Measurements from ENCODE around the gene MARVELD1. TPM values are rescaled to one million over a fixed set of nuclear protein-coding genes. Genes with fewer than 3 reads are reported as not detected.

Gene MARVELD1
- polyA plus RNA-seq, 2 of the 4 experiments (the other 2 are of a cell fraction): 29.1 to 31.7 TPM

- FAIRE-seq (no peak), ATAC-seq (no peak), DNase-seq (ENCODE audit: low read depth in 1 of 2, low spot score in 1 of 2) (no peak)
- POLR2A ChIA-PET: no interaction called here
- CTCF ChIA-PET: interaction anchor here (0.7 to 7.5 kb wide), 11 partner anchors 9 to 281 kb away, joined by 3 to 75 read pairs (median 4); no protein-coding TSS in a partner anchor
- Histone ChIP-seq H3K4me1 (no peaks in the 10 kb centered on the region), H3K4me2 (no peak overlapping the region), H3K9me3 (no peaks in the 10 kb centered on the region), H3K4me3 (no peak overlapping the region), H3K27ac (no peak overlapping the region)
- TF ChIP-seq EHMT2 (IDR thresholded peaks at IDR 0.05; ENCODE audit: low read depth): no peak
- no peak for TF ChIP-seq KDM5A (IDR thresholded peaks at IDR 0.05)
- TF ChIP-seq EHF (CRISPR knock-in tag; IDR thresholded peaks at IDR 0.05): no peak
- no peak for TF ChIP-seq HMGXB4 (CRISPR knock-in tag; IDR thresholded peaks at IDR 0.05; ENCODE audit: borderline replicate concordance)
- 93% methylated on average over 15 of the region's 15 CpGs for WGBS (ENCODE audit: missing lambda C conversion rate)
These were observed 51.7 kb downstream of the MARVELD1 start for GRCh38 chr10:97765201-97765600.

GRCh38 chr10:97766106-97766810 lies 52.7 kb downstream of the MARVELD1 start:
- Histone ChIP-seq H3K9me3 (no peaks in the 10 kb centered on the region), H3K4me1 (peaks cover 4% of the 10 kb centered on the region; the same call in 2 of the 3 replicates), H3K4me2 (no peak overlapping the region), H3K27ac (no peak overlapping the region), H3K4me3 (no peak overlapping the region)
- TF ChIP-seq POLR2A (IDR thresholded peaks at IDR 0.05; ENCODE audit: low read length) (no peak), HOXB5 (CRISPR knock-in tag; IDR thresholded peaks at IDR 0.05) (no peak)
- no peak for DNase-seq (ENCODE audit: low read depth in 1 of 2, low spot score in 1 of 2)
- POLR2A ChIA-PET: interaction anchor here (0.6 to 1.0 kb wide), 3 partner anchors 20 to 110 kb away, joined by 3 read pairs; no protein-coding TSS in a partner anchor
- FAIRE-seq: no peak
- WGBS (ENCODE audit: missing lambda C conversion rate): 84% methylated on average over 12 of the region's 13 CpGs
- CTCF ChIA-PET: interaction anchor here (0.9 to 7.5 kb wide), 14 partner anchors 10 to 279 kb away, joined by 3 to 75 read pairs (median 4); no protein-coding TSS in a partner anchor
- no peak for ATAC-seq

- CTCF ChIA-PET: interaction anchor here (0.9 to 7.5 kb wide), 12 partner anchors 8 to 278 kb away, joined by 3 to 75 read pairs (median 5); no protein-coding TSS in a partner anchor
These were observed 53.7 kb downstream of the MARVELD1 start for GRCh38 chr10:97766996-97767924.

More at GRCh38 chr10:97766996-97767924, 53.7 kb downstream of the MARVELD1 start:
- H3K4me1 ChIP-seq: peaks cover 4% of the 10 kb centered on the region; the same call in 2 of the 3 replicates
- ATAC-seq (no peak), FAIRE-seq (no peak), DNase-seq (ENCODE audit: low read depth in 1 of 2, low spot score in 1 of 2) (no peak)
- no peak overlapping the region for H3K4me3 ChIP-seq
- WGBS (ENCODE audit: missing lambda C conversion rate): 85% methylated on average over 22 of the region's 22 CpGs
- no peaks in the 10 kb centered on the region for H3K9me3 ChIP-seq
- no peak for TF ChIP-seq RNF2 (IDR thresholded peaks at IDR 0.05; ENCODE audit: borderline replicate concordance, low read depth)
- TF ChIP-seq JUN (IDR thresholded peaks at IDR 0.05): no peak
- no peak for TF ChIP-seq TP53 (CRISPR knock-in tag; IDR thresholded peaks at IDR 0.05)
- no peak for TF ChIP-seq MAFK (IDR thresholded peaks at IDR 0.05; ENCODE audit: partially characterized antibody)
- no peak for TF ChIP-seq NPAS2 (CRISPR knock-in tag; IDR thresholded peaks at IDR 0.05; ENCODE audit: borderline replicate concordance)
- TF ChIP-seq RFX5 (IDR thresholded peaks at IDR 0.05): no peak
- POLR2A ChIA-PET: interaction anchor here (0.6 kb wide), 1 partner anchor 109 kb away, joined by 3 read pairs; no protein-coding TSS in a partner anchor
- no peak overlapping the region for H3K27ac ChIP-seq
- H3K4me2 ChIP-seq: no peak overlapping the region

Other genes with a start within 250 kb of the MARVELD1 start
- gene MMS19, start 215.3 kb upstream of the MARVELD1 start, polyA plus RNA-seq (2011; rRNA removed): 65.6 and 83.4 TPM in 2 replicates
- 56.3 to 60.6 TPM (median 60.4 TPM) in 3 replicates for gene MMS19, start 215.3 kb upstream of the MARVELD1 start, polyA plus RNA-seq (2017; fragmentation: RNase III; extraction: RNeasy Plus Mini Kit Qiagen cat#74134 plus additional on column Dnase treatment)
- gene UBTD1, start 214.8 kb upstream of the MARVELD1 start, polyA plus RNA-seq (2011; rRNA removed): 4.8 and 5.9 TPM in 2 replicates
- 9.1 to 11.6 TPM (median 10.4 TPM) in 3 replicates for gene UBTD1, start 214.8 kb upstream of the MARVELD1 start, polyA plus RNA-seq (2017; fragmentation: RNase III; extraction: RNeasy Plus Mini Kit Qiagen cat#74134 plus additional on column Dnase treatment)
- 0.90 and 1.5 TPM in 2 replicates for gene ANKRD2, start 141.0 kb upstream of the MARVELD1 start, polyA plus RNA-seq (2011; rRNA removed)
- 4.7 to 8.4 TPM (median 5.8 TPM) in 3 replicates for gene ANKRD2, start 141.0 kb upstream of the MARVELD1 start, polyA plus RNA-seq (2017; fragmentation: RNase III; extraction: RNeasy Plus Mini Kit Qiagen cat#74134 plus additional on column Dnase treatment)
- gene HOGA1, start 129.3 kb upstream of the MARVELD1 start, polyA plus RNA-seq (2011; rRNA removed): 2.0 TPM in 2 replicates
- gene HOGA1, start 129.3 kb upstream of the MARVELD1 start, polyA plus RNA-seq (2017; fragmentation: RNase III; extraction: RNeasy Plus Mini Kit Qiagen cat#74134 plus additional on column Dnase treatment): 3.1 to 3.5 TPM (median 3.1 TPM) in 3 replicates
- gene C10orf62, start 124.0 kb upstream of the MARVELD1 start, polyA plus RNA-seq (2011; rRNA removed): 0.12 TPM in 1 of 2 replicates, not detected in the other
- 0.10 TPM in 1 of 3 replicates, not detected in the others for gene C10orf62, start 124.0 kb upstream of the MARVELD1 start, polyA plus RNA-seq (2017; fragmentation: RNase III; extraction: RNeasy Plus Mini Kit Qiagen cat#74134 plus additional on column Dnase treatment)
- gene MORN4, start 80.2 kb upstream of the MARVELD1 start, polyA plus RNA-seq (2011; rRNA removed): 13.8 and 14.2 TPM in 2 replicates
- 8.3 to 10.9 TPM (median 8.9 TPM) in 3 replicates for gene MORN4, start 80.2 kb upstream of the MARVELD1 start, polyA plus RNA-seq (2017; fragmentation: RNase III; extraction: RNeasy Plus Mini Kit Qiagen cat#74134 plus additional on column Dnase treatment)
- 16.6 and 18.8 TPM in 2 replicates for gene PI4K2A, start 73.1 kb upstream of the MARVELD1 start, polyA plus RNA-seq (2011; rRNA removed)
- gene PI4K2A, start 73.1 kb upstream of the MARVELD1 start, polyA plus RNA-seq (2017; fragmentation: RNase III; extraction: RNeasy Plus Mini Kit Qiagen cat#74134 plus additional on column Dnase treatment): 14.1 to 16.6 TPM (median 14.8 TPM) in 3 replicates
- 48.7 and 64.1 TPM in 2 replicates for gene AVPI1, start 26.5 kb upstream of the MARVELD1 start, polyA plus RNA-seq (2011; rRNA removed)
- gene AVPI1, start 26.5 kb upstream of the MARVELD1 start, polyA plus RNA-seq (2017; fragmentation: RNase III; extraction: RNeasy Plus Mini Kit Qiagen cat#74134 plus additional on column Dnase treatment): 58.4 to 72.3 TPM (median 70.3 TPM) in 3 replicates
- 17.1 and 20.2 TPM in 2 replicates for gene ZFYVE27, start 23.4 kb downstream of the MARVELD1 start, polyA plus RNA-seq (2011; rRNA removed)
- 17.1 to 20.1 TPM (median 19.6 TPM) in 3 replicates for gene ZFYVE27, start 23.4 kb downstream of the MARVELD1 start, polyA plus RNA-seq (2017; fragmentation: RNase III; extraction: RNeasy Plus Mini Kit Qiagen cat#74134 plus additional on column Dnase treatment)
- gene SFRP5, start 58.3 kb downstream of the MARVELD1 start, polyA plus RNA-seq (2011; rRNA removed): 0.50 and 0.79 TPM in 2 replicates
- 0.83 to 1.3 TPM (median 1.2 TPM) in 3 replicates for gene SFRP5, start 58.3 kb downstream of the MARVELD1 start, polyA plus RNA-seq (2017; fragmentation: RNase III; extraction: RNeasy Plus Mini Kit Qiagen cat#74134 plus additional on column Dnase treatment)
- gene GOLGA7B, start 136.1 kb downstream of the MARVELD1 start, polyA plus RNA-seq (2011; rRNA removed): 0.62 and 1.1 TPM in 2 replicates
- gene GOLGA7B, start 136.1 kb downstream of the MARVELD1 start, polyA plus RNA-seq (2017; fragmentation: RNase III; extraction: RNeasy Plus Mini Kit Qiagen cat#74134 plus additional on column Dnase treatment): 0.98 to 1.5 TPM (median 1.4 TPM) in 3 replicates